ENCODE results near the gene FOXG1.

DNA sequence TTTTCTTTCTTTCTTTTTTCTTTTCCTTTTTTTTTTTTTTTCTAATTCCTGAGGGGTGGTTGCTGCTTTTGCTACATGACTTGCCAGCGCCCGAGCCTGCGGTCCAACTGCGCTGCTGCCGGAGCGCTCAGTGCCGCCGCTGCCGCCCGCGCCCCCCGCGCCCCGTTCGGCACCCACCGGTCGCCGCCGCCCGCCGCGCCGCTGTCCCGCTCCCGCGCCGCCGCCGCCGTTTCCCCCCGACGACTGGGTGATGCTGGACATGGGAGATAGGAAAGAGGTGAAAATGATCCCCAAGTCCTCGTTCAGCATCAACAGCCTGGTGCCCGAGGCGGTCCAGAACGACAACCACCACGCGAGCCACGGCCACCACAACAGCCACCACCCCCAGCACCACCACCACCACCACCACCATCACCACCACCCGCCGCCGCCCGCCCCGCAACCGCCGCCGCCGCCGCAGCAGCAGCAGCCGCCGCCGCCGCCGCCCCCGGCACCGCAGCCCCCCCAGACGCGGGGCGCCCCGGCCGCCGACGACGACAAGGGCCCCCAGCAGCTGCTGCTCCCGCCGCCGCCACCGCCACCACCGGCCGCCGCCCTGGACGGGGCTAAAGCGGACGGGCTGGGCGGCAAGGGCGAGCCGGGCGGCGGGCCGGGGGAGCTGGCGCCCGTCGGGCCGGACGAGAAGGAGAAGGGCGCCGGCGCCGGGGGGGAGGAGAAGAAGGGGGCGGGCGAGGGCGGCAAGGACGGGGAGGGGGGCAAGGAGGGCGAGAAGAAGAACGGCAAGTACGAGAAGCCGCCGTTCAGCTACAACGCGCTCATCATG is 654 bp downstream of the FOXG1 start:
- TF ChIP-seq POLR2AphosphoS5 (IDR thresholded peaks at IDR 0.05): no peak
- TF ChIP-seq EP300 (IDR thresholded peaks at IDR 0.05): no peak
- TF ChIP-seq, protein P1, sequence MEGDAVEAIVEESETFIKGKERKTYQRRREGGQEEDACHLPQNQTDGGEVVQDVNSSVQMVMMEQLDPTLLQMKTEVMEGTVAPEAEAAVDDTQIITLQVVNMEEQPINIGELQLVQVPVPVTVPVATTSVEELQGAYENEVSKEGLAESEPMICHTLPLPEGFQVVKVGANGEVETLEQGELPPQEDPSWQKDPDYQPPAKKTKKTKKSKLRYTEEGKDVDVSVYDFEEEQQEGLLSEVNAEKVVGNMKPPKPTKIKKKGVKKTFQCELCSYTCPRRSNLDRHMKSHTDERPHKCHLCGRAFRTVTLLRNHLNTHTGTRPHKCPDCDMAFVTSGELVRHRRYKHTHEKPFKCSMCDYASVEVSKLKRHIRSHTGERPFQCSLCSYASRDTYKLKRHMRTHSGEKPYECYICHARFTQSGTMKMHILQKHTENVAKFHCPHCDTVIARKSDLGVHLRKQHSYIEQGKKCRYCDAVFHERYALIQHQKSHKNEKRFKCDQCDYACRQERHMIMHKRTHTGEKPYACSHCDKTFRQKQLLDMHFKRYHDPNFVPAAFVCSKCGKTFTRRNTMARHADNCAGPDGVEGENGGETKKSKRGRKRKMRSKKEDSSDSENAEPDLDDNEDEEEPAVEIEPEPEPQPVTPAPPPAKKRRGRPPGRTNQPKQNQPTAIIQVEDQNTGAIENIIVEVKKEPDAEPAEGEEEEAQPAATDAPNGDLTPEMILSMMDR (IDR thresholded peaks at IDR 0.05): no peak
